PC-9 (cell line): ENCODE data around the gene SGK1.

Experiments
- EZH2 ChIP-seq: fragments of 200-600 bp; sonication (generic); IDR thresholded peaks from 2 replicates; pipeline ENCODE4 v1.8.0; 2017; ENCODE audit warnings: antibody characterized with exemption, low read depth
- TF ChIP-seq, protein P1 (sequence below): fragments of 200-600 bp; sonication (generic); conservative IDR thresholded peaks from 2 replicates; pipeline ENCODE4 v1.6.1; 2017; ENCODE audit warnings: mixed run types, antibody characterized with exemption, mild to moderate bottlenecking, moderate library complexity

DNA sequence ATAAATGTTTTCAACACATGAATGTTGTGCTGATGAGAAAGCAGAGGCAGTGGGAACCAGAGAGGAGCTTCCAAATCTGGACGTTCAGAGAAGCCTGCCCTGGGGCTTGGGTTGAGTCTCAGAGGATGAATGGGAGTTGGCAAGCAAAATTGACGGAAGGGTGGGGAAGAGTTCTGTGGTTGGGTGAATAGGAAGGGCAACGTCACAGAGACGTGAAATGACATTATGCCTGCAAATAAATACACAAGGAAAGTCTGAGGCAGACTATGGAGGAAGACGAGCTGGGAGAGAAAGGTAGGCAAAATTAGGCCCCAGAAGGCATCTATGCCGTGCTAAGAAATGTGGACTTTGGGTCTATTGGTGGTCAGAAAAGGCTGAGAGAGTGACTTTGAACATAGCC is 25.2 kb upstream of the SGK1 start:
- TF ChIP-seq, protein P1, sequence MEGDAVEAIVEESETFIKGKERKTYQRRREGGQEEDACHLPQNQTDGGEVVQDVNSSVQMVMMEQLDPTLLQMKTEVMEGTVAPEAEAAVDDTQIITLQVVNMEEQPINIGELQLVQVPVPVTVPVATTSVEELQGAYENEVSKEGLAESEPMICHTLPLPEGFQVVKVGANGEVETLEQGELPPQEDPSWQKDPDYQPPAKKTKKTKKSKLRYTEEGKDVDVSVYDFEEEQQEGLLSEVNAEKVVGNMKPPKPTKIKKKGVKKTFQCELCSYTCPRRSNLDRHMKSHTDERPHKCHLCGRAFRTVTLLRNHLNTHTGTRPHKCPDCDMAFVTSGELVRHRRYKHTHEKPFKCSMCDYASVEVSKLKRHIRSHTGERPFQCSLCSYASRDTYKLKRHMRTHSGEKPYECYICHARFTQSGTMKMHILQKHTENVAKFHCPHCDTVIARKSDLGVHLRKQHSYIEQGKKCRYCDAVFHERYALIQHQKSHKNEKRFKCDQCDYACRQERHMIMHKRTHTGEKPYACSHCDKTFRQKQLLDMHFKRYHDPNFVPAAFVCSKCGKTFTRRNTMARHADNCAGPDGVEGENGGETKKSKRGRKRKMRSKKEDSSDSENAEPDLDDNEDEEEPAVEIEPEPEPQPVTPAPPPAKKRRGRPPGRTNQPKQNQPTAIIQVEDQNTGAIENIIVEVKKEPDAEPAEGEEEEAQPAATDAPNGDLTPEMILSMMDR, result no peak
- no peak for TF ChIP-seq EZH2
